Liver (tissue), 3 donors: ENCODE data around the gene CCM2L.

Experiments
- EGR1 ChIP-seq, 2 donors: IDR thresholded peaks; 2 replicates each; pipeline ENCODE4 v1.6.1; 2016 to 2018; ENCODE audit warnings: antibody characterized with exemption in 2 of 2, low read depth in 2 of 2
- GABPA ChIP-seq, 2 donors: IDR thresholded peaks in 1 of 2; conservative IDR thresholded peaks in 1 of 2; 2 replicates each; pipeline ENCODE4 v1.6.1; 2016; ENCODE audit warnings: antibody characterized with exemption in 2 of 2, mild to moderate bottlenecking in 1 of 2, moderate library complexity in 1 of 2
- JUND ChIP-seq, 2 donors: IDR thresholded peaks; 2 replicates each; pipeline ENCODE4 v1.6.1; 2016; ENCODE audit warnings: antibody characterized with exemption in 2 of 2
- NR2F2 ChIP-seq: IDR thresholded peaks from 2 replicates; pipeline ENCODE4 v1.6.1; 2016; ENCODE audit warnings: antibody characterized with exemption
- RAD21 ChIP-seq, 2 donors: IDR thresholded peaks; 2 replicates each; pipeline ENCODE4 v1.6.1; 2016; ENCODE audit warnings: antibody characterized with exemption in 2 of 2, mild to moderate bottlenecking in 2 of 2
- RXRA ChIP-seq, 2 donors: IDR thresholded peaks; 2 replicates each; pipeline ENCODE4 v1.6.1; 2017 to 2018; ENCODE audit warnings: antibody characterized with exemption in 2 of 2, mild to moderate bottlenecking in 1 of 2
- SP1 ChIP-seq: IDR thresholded peaks from 2 replicates; pipeline ENCODE4 v1.6.1; 2018; ENCODE audit warnings: antibody characterized with exemption, mild to moderate bottlenecking
- YY1 ChIP-seq: IDR thresholded peaks from 2 replicates; pipeline ENCODE4 v1.6.1; 2016; ENCODE audit warnings: antibody characterized with exemption, mild to moderate bottlenecking
- TF ChIP-seq, protein P1 (sequence below): fragments of 150-350 bp; IDR thresholded peaks from 2 replicates; pipeline ENCODE4 v1.5.1; 2017; ENCODE audit warnings: improper control_type of control experiment, low read depth, low read length; ENCODE audit not compliant: missing input control
- TF ChIP-seq, protein P2 (sequence below): IDR thresholded peaks from 2 replicates; pipeline ENCODE4 v1.6.1; 2016; ENCODE audit warnings: antibody characterized with exemption
- TF ChIP-seq, protein P3 (sequence below): IDR thresholded peaks from 2 replicates; pipeline ENCODE4 v1.6.1; 2016; ENCODE audit warnings: antibody characterized with exemption
- donor health status: healthy.
- donor health status: healthy.

DNA sequence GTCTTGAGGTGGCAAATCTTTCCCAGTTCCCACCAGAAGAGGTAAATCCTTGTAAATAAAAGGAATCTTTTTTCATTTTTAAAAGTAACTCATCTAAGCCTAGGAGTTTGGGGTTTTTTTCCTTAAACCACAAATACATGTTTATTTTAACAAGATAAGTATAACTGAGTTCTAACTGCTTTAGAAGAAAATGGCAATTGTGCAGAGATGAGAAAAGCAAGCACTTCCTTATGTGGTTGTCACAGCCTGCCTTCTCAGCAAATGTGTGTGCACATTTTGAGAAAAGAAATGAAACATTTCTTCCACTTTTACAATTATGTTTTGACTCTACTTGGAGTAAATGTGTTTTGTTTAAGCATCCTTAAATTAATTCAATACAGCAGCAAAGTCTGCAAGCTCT lies 59.5 kb downstream of the CCM2L start:
- TF ChIP-seq, protein P1, sequence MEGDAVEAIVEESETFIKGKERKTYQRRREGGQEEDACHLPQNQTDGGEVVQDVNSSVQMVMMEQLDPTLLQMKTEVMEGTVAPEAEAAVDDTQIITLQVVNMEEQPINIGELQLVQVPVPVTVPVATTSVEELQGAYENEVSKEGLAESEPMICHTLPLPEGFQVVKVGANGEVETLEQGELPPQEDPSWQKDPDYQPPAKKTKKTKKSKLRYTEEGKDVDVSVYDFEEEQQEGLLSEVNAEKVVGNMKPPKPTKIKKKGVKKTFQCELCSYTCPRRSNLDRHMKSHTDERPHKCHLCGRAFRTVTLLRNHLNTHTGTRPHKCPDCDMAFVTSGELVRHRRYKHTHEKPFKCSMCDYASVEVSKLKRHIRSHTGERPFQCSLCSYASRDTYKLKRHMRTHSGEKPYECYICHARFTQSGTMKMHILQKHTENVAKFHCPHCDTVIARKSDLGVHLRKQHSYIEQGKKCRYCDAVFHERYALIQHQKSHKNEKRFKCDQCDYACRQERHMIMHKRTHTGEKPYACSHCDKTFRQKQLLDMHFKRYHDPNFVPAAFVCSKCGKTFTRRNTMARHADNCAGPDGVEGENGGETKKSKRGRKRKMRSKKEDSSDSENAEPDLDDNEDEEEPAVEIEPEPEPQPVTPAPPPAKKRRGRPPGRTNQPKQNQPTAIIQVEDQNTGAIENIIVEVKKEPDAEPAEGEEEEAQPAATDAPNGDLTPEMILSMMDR: no peak
- no peak for TF ChIP-seq EGR1 (IDR thresholded peaks at IDR 0.05; ENCODE audit: low read depth in 2 of 2)
- TF ChIP-seq, protein P2, sequence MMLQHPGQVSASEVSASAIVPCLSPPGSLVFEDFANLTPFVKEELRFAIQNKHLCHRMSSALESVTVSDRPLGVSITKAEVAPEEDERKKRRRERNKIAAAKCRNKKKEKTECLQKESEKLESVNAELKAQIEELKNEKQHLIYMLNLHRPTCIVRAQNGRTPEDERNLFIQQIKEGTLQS: no peak
- no peak for TF ChIP-seq RAD21 (IDR thresholded peaks at IDR 0.05)
- no peak for TF ChIP-seq GABPA (IDR thresholded peaks at IDR 0.05 in 1 of 2, conservative IDR thresholded peaks at IDR 0.05 in 1 of 2)
- TF ChIP-seq JUND (IDR thresholded peaks at IDR 0.05): no peak
- TF ChIP-seq, protein P3, sequence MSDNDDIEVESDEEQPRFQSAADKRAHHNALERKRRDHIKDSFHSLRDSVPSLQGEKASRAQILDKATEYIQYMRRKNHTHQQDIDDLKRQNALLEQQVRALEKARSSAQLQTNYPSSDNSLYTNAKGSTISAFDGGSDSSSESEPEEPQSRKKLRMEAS: no peak
- TF ChIP-seq SP1: no peak
- no peak for TF ChIP-seq YY1
- TF ChIP-seq NR2F2: no peak
- TF ChIP-seq RXRA (IDR thresholded peaks at IDR 0.05): no peak
